ENCODE data around the gene WWP2. TPM values are rescaled to one million over a fixed set of nuclear protein-coding genes. Genes with fewer than 3 reads are reported as not detected.
"Not testable (repeated sequence)": the region's sequence is repeated elsewhere in the genome, so short reads cannot be mapped to it uniquely, and the experiment has no call there.

WWP2 gene
- total RNA-seq, 1 experiment from 2014 or later: 47.5 TPM

GRCh38 chr16:69799611-69800031 is 37.5 kb downstream of the WWP2 start:
- no peak for TF ChIP-seq CTCF (IDR thresholded peaks at IDR 0.05; ENCODE audit: unreplicated experiment)
- Mint-ChIP-seq H3K27ac (ENCODE audit: unreplicated experiment) (no peak overlapping the region), H3K9me3 (ENCODE audit: low read depth, unreplicated experiment) (no peaks in the 10 kb centered on the region), H3K27me3 (ENCODE audit: unreplicated experiment) (no peaks in the 10 kb centered on the region), H3K4me1 (ENCODE audit: low read depth, unreplicated experiment) (no peaks in the 10 kb centered on the region), H3K4me3 (ENCODE audit: low read depth, unreplicated experiment) (no peak overlapping the region), H3K36me3 (ENCODE audit: insufficient read depth, unreplicated experiment) (peaks cover 6% of the 10 kb centered on the region)
- no peak for DNase-seq
- CTCF ChIA-PET: no interaction called here
- BruUV-seq (replicated peaks): no TSS peak
- intact Hi-C loops (cut with micrococcal nuclease; ENCODE audit: unreplicated experiment): no loop called here

GRCh38 chr16:69804297-69804696 is 42.2 kb downstream of the WWP2 start:
- no peak overlapping the region for H3K27ac Mint-ChIP-seq (ENCODE audit: unreplicated experiment)
- H3K4me3 Mint-ChIP-seq (ENCODE audit: low read depth, unreplicated experiment): no peak overlapping the region
- H3K9me3 Mint-ChIP-seq (ENCODE audit: low read depth, unreplicated experiment): no peaks in the 10 kb centered on the region
- DNase-seq: no peak
- CTCF ChIA-PET: interaction anchor here (0.5 to 0.8 kb wide), 3 partner anchors 13 to 77 kb away, joined by 3 to 8 read pairs (median 3); no protein-coding TSS in a partner anchor
- no peaks in the 10 kb centered on the region for H3K4me1 Mint-ChIP-seq (ENCODE audit: low read depth, unreplicated experiment)
- intact Hi-C loops (cut with micrococcal nuclease; ENCODE audit: unreplicated experiment): no loop called here
- H3K36me3 Mint-ChIP-seq (ENCODE audit: insufficient read depth, unreplicated experiment): peaks cover 6% of the 10 kb centered on the region
- no peaks in the 10 kb centered on the region for H3K27me3 Mint-ChIP-seq (ENCODE audit: unreplicated experiment)
- TF ChIP-seq CTCF (IDR thresholded peaks at IDR 0.05; ENCODE audit: unreplicated experiment): no peak
- BruUV-seq (replicated peaks): no TSS peak

GRCh38 chr16:69806776-69807175 is 44.6 kb downstream of the WWP2 start:
- H3K27ac Mint-ChIP-seq (ENCODE audit: unreplicated experiment); H3K4me3 Mint-ChIP-seq (ENCODE audit: low read depth, unreplicated experiment); H3K9me3 Mint-ChIP-seq (ENCODE audit: low read depth, unreplicated experiment); intact Hi-C loops (cut with micrococcal nuclease; ENCODE audit: unreplicated experiment); H3K27me3 Mint-ChIP-seq (ENCODE audit: unreplicated experiment); H3K36me3 Mint-ChIP-seq (ENCODE audit: insufficient read depth, unreplicated experiment); H3K4me1 Mint-ChIP-seq (ENCODE audit: low read depth, unreplicated experiment); DNase-seq; BruUV-seq (replicated peaks): not testable (repeated sequence)
- CTCF ChIA-PET: interaction anchor here (0.8 to 1.1 kb wide), 2 partner anchors 8 to 128 kb away, joined by 3 to 5 read pairs; no protein-coding TSS in a partner anchor

- no peak for TF ChIP-seq CTCF (IDR thresholded peaks at IDR 0.05; ENCODE audit: unreplicated experiment)
- Mint-ChIP-seq H3K27ac (ENCODE audit: unreplicated experiment) (no peak overlapping the region), H3K36me3 (ENCODE audit: insufficient read depth, unreplicated experiment) (peaks cover 15% of the 10 kb centered on the region), H3K4me3 (ENCODE audit: low read depth, unreplicated experiment) (no peak overlapping the region), H3K9me3 (ENCODE audit: low read depth, unreplicated experiment) (no peaks in the 10 kb centered on the region), H3K4me1 (ENCODE audit: low read depth, unreplicated experiment) (no peaks in the 10 kb centered on the region), H3K27me3 (ENCODE audit: unreplicated experiment) (no peaks in the 10 kb centered on the region)
- no TSS peak for BruUV-seq (replicated peaks)
- intact Hi-C loops (cut with micrococcal nuclease; ENCODE audit: unreplicated experiment): no loop called here
- no peak for DNase-seq
- CTCF ChIA-PET: no interaction called here
Measured at GRCh38 chr16:69812688-69813014, 50.5 kb downstream of the WWP2 start.

- no peak for TF ChIP-seq CTCF (IDR thresholded peaks at IDR 0.05; ENCODE audit: unreplicated experiment)
- H3K27ac Mint-ChIP-seq (ENCODE audit: unreplicated experiment): no peak overlapping the region
- no peaks in the 10 kb centered on the region for H3K4me1 Mint-ChIP-seq (ENCODE audit: low read depth, unreplicated experiment)
- intact Hi-C loops (cut with micrococcal nuclease; ENCODE audit: unreplicated experiment): no loop called here
- CTCF ChIA-PET: no interaction called here
- DNase-seq: no peak
- H3K4me3 Mint-ChIP-seq (ENCODE audit: low read depth, unreplicated experiment): no peak overlapping the region
- no TSS peak for BruUV-seq (replicated peaks)
- H3K9me3 Mint-ChIP-seq (ENCODE audit: low read depth, unreplicated experiment): no peaks in the 10 kb centered on the region
- peaks cover 21% of the 10 kb centered on the region for H3K36me3 Mint-ChIP-seq (ENCODE audit: insufficient read depth, unreplicated experiment)
- no peaks in the 10 kb centered on the region for H3K27me3 Mint-ChIP-seq (ENCODE audit: unreplicated experiment)
Measured at GRCh38 chr16:69814078-69814477, 51.9 kb downstream of the WWP2 start.

Measured in Calu3 (cell line).